ENCODE measurements around the gene JADE2. TPM values are rescaled to one million over a fixed set of nuclear protein-coding genes. Genes with fewer than 3 reads are reported as not detected.

Gene JADE2
- total and polyA plus RNA-seq, 2 of the 8 experiments (the other 6 are each of a cell fraction or from before 2014, with no cell fraction given), result 19.2 to 55.8 TPM

DNA sequence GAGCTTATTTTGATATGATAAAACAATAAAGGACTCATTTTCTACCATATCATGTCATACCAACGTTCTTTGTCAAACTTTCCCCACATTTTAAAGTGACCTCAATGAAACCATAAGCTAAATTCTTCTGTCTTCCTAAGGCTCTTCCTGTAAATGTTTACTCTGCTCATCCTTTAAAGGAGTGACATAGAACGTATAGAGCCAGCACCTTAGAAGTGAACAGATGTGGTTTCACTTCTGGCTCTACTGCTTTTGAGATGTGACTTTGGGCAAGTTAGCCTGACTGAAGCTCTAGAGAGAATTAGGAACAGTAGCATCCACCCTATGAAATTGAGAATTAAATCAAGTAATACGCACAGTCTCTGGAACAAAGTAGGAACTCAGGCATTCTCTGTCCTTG is 83.1 kb downstream of the JADE2 start:
- Histone ChIP-seq H4K8ac (ENCODE audit: extremely low read depth, insufficient read depth, low read length) (no peak overlapping the region), H4K5ac (ENCODE audit: insufficient read length, low read depth, low read length) (no peak overlapping the region), H4K91ac (replicated peaks; ENCODE audit: insufficient read length, low read length) (no peak overlapping the region), H2BK120ac (replicated peaks; ENCODE audit: low read depth, low read length) (no peak overlapping the region), H3K14ac (ENCODE audit: insufficient read length) (no peak overlapping the region), H3K23me2 (ENCODE audit: low read depth, low read length) (no peaks in the 10 kb centered on the region), H3K79me1 (ENCODE audit: low read depth, low read length) (no peaks in the 10 kb centered on the region), H2BK12ac (ENCODE audit: low read depth, low read length) (no peak overlapping the region), H3K27me3 (replicated peaks in 1 of 4; ENCODE audit: control insufficient read depth in 3 of 4, extremely low read depth in 1 of 4, insufficient read depth in 3 of 4, low read length in 3 of 4) (no peaks in the 10 kb centered on the region), H3K23ac (ENCODE audit: insufficient read length) (no peak overlapping the region), H2AK5ac (ENCODE audit: low read depth, low read length) (no peak overlapping the region), H3K27ac (ENCODE audit: low read depth, low read length) (no peak overlapping the region), H2AFZ (ENCODE audit: low read length) (no peak overlapping the region), H4K20me1 (replicated peaks in 1 of 2; ENCODE audit: control insufficient read depth in 1 of 2, insufficient read depth in 2 of 2, low read length in 2 of 2) (no peaks in the 10 kb centered on the region), H3K79me2 (ENCODE audit: control insufficient read depth in 1 of 2, insufficient read depth in 2 of 2, low read length in 2 of 2) (no peaks in the 10 kb centered on the region), H3K18ac (ENCODE audit: extremely low read depth, low read length) (no peak overlapping the region), H2BK15ac (ENCODE audit: low read length) (no peak overlapping the region), H3K36me3 (ENCODE audit: control insufficient read depth in 2 of 4, insufficient read depth in 4 of 4, low read length in 3 of 4) (peaks cover 6 to 48% (median 23%) of the 10 kb centered on the region in 4 experiments; a peak in 7 of 8 replicates), H3K4me3 (ENCODE audit: extremely low read depth in 1 of 4, insufficient read depth in 2 of 4, low read depth in 3 of 4, low read length in 4 of 4) (no peak overlapping the region), H2BK5ac (ENCODE audit: low read depth, low read length) (no peak overlapping the region), H3K56ac (replicated peaks; ENCODE audit: insufficient read length, low read depth, low read length) (no peak overlapping the region), H3K9ac (replicated peaks in 1 of 4; ENCODE audit: extremely low read depth in 1 of 4, low read depth in 3 of 4, low read length in 3 of 4) (no peak overlapping the region), H3K4me2 (ENCODE audit: insufficient read depth in 1 of 2, low read depth in 2 of 2, low read length in 2 of 2) (no peak overlapping the region), H3K4ac (replicated peaks; ENCODE audit: insufficient read length, low read depth, low read length) (no peak overlapping the region), H3K4me1 (replicated peaks in 1 of 4; ENCODE audit: control insufficient read depth in 3 of 4, insufficient read depth in 4 of 4, low read length in 3 of 4) (no peaks in the 10 kb centered on the region), H2BK20ac (ENCODE audit: low read length) (no peak overlapping the region), H3K9me3 (ENCODE audit: insufficient read depth in 2 of 2, low read depth in 1 of 2, low read length in 1 of 2) (no peaks in the 10 kb centered on the region)
- ChIA-PET POLR2A (ENCODE audit: partially characterized antibody) (interaction anchor here (0.5 to 1.8 kb wide), 4 partner anchors 9 to 431 kb away, joined by 3 to 7 read pairs (median 4); no protein-coding TSS in a partner anchor), CTCF (ENCODE audit: partially characterized antibody) (interaction anchor here (5.9 kb wide), 1 partner anchor 21 kb away, joined by 38 read pairs; no protein-coding TSS in a partner anchor)
- FAIRE-seq, result no peak
- DNase-seq (ENCODE audit: low read depth in 1 of 2, low spot score in 2 of 2), result no peak
- WGBS, 2 experiments (ENCODE audit: extremely low coverage in 1 of 2, insufficient coverage in 1 of 2, insufficient read length in 1 of 2, insufficient replicate concordance in 2 of 2, low coverage in 1 of 2, low lambda C conversion rate in 2 of 2, missing lambda C conversion rate in 1 of 2), result 89% methylated on average over 3 of the region's 3 CpGs; no CpG with 5 or more reads in 1 of the 2 experiments
- no peak for TF ChIP-seq KDM4A (IDR thresholded peaks at IDR 0.05; ENCODE audit: low read depth, low read length, severe bottlenecking)
- TF ChIP-seq RXRA (IDR thresholded peaks at IDR 0.05; ENCODE audit: insufficient read depth, low read depth, low read length), result no peak
- TF ChIP-seq NANOG (IDR thresholded peaks at IDR 0.05; ENCODE audit: insufficient read depth, low read depth, low read length, poor library complexity, severe bottlenecking), result no peak
- TF ChIP-seq, protein P1, sequence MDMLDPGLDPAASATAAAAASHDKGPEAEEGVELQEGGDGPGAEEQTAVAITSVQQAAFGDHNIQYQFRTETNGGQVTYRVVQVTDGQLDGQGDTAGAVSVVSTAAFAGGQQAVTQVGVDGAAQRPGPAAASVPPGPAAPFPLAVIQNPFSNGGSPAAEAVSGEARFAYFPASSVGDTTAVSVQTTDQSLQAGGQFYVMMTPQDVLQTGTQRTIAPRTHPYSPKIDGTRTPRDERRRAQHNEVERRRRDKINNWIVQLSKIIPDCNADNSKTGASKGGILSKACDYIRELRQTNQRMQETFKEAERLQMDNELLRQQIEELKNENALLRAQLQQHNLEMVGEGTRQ (IDR thresholded peaks at IDR 0.05; ENCODE audit: low read length), result no peak
- TF ChIP-seq CHD1 (IDR thresholded peaks at IDR 0.05; ENCODE audit: low read depth, low read length), result no peak
- no peak for TF ChIP-seq EGR1 (IDR thresholded peaks at IDR 0.05; ENCODE audit: borderline replicate concordance, low read depth, low read length)
- no peak for TF ChIP-seq SRF (IDR thresholded peaks at IDR 0.05; ENCODE audit: low read depth, low read length)
- TF ChIP-seq GABPA (IDR thresholded peaks at IDR 0.05; ENCODE audit: borderline replicate concordance, insufficient read depth, low read length), result no peak
- TF ChIP-seq, protein P2, sequence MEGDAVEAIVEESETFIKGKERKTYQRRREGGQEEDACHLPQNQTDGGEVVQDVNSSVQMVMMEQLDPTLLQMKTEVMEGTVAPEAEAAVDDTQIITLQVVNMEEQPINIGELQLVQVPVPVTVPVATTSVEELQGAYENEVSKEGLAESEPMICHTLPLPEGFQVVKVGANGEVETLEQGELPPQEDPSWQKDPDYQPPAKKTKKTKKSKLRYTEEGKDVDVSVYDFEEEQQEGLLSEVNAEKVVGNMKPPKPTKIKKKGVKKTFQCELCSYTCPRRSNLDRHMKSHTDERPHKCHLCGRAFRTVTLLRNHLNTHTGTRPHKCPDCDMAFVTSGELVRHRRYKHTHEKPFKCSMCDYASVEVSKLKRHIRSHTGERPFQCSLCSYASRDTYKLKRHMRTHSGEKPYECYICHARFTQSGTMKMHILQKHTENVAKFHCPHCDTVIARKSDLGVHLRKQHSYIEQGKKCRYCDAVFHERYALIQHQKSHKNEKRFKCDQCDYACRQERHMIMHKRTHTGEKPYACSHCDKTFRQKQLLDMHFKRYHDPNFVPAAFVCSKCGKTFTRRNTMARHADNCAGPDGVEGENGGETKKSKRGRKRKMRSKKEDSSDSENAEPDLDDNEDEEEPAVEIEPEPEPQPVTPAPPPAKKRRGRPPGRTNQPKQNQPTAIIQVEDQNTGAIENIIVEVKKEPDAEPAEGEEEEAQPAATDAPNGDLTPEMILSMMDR (IDR thresholded peaks at IDR 0.05; ENCODE audit: control extremely low read depth in 1 of 3, insufficient read depth in 1 of 3, low read depth in 1 of 3, low read length in 3 of 3), result no peak
- TF ChIP-seq JUND (IDR thresholded peaks at IDR 0.05; ENCODE audit: low read length), result no peak

All from H1 (cell line).